ENCODE data around the gene CDK16.

- TF ChIP-seq CTCF (IDR thresholded peaks at IDR 0.05 in 8 of 11, conservative IDR thresholded peaks at IDR 0.05 in 3 of 11): no peak
- no peak for TF ChIP-seq POLR2A (IDR thresholded peaks at IDR 0.05)
Observed at GRCh38 chrX:47198026-47198686, 20.3 kb upstream of the CDK16 start.
